Stimulated activated CD4-positive, alpha-beta T cell treated with anti-CD3 and anti-CD28 coated beads, TNF-alpha, amount 100 ng/mL, for 4 hours (primary cell): Measurements from ENCODE around the gene TNS1.
"Not testable (repeated sequence)": the region's sequence is repeated elsewhere in the genome, so short reads cannot be mapped to it uniquely, and the experiment has no call there.

Experiments
- DNase-seq, 3 experiments: peaks; one replicate each; pipeline ENCODE4 v3.0.0-alpha.2; 2020; ENCODE audit warnings: low read depth in 3 of 3

The TNS1 gene

DNA sequence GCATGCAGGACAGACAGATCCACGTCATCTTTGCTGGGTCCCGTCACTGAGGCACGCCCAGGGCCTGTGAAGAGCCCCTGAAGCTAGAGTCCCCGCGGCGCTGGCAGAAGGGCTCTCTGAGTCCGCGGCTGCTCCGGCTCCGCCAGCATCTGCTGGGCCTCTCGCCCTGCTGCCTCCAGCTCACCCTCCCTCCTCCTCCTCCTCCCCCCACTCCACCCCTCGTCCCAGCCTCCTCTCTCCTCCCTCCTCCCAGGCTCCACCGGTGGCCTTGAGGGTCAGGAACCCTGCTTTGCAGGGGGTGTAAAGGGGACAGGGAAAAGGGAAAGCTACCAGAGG is at the start of gene TNS1:
Gene TNS1 (minus strand): TSS at position 151 of the 336 bp plus-strand sequence. CDS start 123 bp downstream, at position 28.
- no peak for DNase-seq

GRCh38 chr2:218051903-218052302 is 49.1 kb upstream of the TNS1 start:
- no peak for DNase-seq

DNA sequence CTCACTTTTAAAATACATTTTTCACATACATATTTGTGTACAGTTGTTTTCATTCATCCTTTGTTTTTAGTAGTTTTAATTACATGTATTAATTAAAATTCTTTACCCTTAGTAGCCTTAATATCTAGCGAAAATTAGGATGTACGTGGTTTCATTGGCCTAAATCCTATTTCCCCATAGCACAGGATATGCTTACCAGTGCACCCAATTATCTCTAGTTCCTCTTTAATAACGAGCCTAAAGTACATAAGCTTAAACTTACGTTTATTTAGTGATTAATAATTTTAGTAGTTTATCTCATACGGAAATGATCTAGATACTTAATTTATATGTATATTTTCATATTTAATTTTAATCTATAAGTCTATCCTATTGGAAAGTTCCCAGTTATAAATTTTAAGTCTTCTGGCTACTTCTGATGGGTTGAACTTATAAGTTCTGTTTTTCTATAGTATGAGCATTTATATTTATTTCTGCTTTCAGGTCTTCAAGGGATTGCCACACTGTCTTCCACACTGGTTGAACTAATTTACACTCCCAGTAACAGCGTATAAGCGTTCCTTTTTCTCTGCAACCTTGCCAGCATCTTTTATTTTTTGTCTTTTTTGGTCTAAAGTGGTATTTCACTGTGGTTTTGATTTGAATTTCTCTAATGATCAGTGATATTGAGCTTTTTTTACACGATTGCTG is 44.9 kb upstream of the TNS1 start:
- DNase-seq: no peak

GRCh38 chr2:218046238-218046637 is 43.4 kb upstream of the TNS1 start:
- DNase-seq: no peak

- DNase-seq: not testable (repeated sequence)
These were observed 41.8 kb upstream of the TNS1 start for GRCh38 chr2:218044599-218044998.

DNA sequence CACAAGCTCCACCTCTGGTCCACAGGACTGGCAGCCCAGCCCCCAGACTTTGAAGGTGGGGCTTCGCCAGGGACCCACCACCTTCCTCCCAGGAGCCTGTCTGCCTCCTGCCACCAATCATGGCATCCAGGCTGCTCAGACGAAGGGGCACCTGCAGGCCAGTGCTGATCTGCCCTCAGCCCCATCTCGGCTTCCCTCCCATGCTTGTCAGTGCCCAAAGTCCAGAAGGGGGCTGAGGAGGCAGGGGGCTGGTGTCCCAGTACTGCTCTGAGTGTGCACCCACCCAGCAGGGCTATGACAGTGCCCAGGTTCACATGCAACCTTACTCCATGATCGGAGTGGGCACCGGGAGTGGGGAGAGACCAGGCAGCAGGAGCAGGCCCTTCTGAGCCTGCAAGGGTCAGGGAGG is 40.9 kb upstream of the TNS1 start:
- DNase-seq: no peak

- no peak for DNase-seq
These were observed 40.3 kb upstream of the TNS1 start for GRCh38 chr2:218043100-218043499.

GRCh38 chr2:218041302-218042168 is 38.7 kb upstream of the TNS1 start:
- no peak for DNase-seq

GRCh38 chr2:218040883-218041282 is 38.1 kb upstream of the TNS1 start:
- no peak for DNase-seq

DNA sequence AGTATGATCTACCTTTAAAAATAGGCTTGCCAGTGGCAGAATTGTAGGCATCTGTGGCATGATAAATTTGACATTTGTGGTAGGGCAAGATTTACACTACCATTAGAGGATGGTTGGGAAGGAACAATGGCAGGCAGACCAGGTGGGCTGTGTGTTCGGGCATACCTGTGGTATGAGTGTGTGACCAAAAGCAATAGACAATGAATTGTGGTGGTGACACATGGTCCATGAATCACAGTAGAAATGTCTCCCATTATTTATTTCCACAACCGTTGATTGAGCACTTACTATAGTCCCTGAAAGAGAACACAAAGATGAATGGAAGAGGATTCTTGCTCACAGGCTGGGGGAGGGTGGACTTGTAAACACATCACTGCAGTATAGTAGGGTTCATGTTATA is 36.4 kb upstream of the TNS1 start:
- no peak for DNase-seq

GRCh38 chr2:218036371-218036770 is 33.6 kb upstream of the TNS1 start:
- no peak for DNase-seq

DNA sequence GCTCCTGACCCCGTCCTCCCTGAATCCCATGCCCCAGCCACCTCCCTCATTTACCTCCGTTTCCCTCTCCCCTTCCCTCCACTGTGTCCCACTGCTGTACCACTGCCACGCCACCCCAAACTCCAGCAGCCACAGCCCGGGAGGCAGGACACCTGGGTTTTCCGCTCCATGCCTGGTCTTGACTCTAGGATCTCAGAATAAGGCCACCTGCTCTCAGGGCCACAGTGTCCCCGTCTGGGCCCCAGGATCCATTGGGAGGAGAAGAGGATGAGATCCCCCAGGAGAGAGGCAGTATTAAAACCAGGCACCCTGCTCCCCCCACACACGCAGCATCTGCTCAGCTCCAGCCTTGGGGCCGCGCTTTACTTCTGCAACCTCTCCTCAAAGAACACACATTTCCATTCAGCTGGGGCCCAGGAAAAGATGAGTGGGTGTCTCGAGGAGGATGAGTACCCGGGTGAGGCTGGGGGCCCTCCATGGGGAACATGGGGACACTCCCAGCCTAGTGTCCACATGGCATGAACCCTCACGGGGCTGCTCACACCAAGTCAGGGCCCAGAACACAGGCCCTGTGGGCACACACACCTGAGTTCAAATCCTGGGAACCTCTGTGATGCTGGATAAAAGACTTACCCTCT is 32.8 kb upstream of the TNS1 start:
- no peak for DNase-seq

GRCh38 chr2:218034497-218035213 is 31.9 kb upstream of the TNS1 start:
- peak; percentile 37 to 52 (median 48) for DNase-seq

- no peak for DNase-seq
These were observed 31.0 kb upstream of the TNS1 start for GRCh38 chr2:218033590-218034496.

DNA sequence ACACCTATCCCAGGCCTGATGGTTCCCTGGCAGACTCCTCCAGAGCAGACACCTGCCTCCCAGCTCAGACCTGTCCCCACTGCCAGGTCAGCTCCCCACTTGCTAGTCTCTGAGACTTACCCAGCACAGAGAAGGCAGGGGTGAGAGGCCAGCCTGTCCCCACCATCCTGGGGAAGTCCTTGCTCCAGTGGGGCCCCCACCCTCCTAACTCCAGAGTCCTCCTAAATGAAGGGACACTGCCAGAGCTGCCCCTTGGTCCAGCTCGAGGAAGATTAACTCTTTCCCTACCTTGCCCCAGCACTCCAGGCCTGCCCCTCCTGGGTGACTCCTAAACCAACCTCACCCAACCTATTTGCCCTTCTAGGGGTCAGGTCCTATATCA is 30.4 kb upstream of the TNS1 start:
- DNase-seq: no peak

GRCh38 chr2:218032336-218033171 is 29.8 kb upstream of the TNS1 start:
- no peak for DNase-seq

GRCh38 chr2:218031771-218032257 is 29.0 kb upstream of the TNS1 start:
- no peak for DNase-seq

- DNase-seq: no peak
These were observed 28.5 kb upstream of the TNS1 start for GRCh38 chr2:218031261-218031660.

DNA sequence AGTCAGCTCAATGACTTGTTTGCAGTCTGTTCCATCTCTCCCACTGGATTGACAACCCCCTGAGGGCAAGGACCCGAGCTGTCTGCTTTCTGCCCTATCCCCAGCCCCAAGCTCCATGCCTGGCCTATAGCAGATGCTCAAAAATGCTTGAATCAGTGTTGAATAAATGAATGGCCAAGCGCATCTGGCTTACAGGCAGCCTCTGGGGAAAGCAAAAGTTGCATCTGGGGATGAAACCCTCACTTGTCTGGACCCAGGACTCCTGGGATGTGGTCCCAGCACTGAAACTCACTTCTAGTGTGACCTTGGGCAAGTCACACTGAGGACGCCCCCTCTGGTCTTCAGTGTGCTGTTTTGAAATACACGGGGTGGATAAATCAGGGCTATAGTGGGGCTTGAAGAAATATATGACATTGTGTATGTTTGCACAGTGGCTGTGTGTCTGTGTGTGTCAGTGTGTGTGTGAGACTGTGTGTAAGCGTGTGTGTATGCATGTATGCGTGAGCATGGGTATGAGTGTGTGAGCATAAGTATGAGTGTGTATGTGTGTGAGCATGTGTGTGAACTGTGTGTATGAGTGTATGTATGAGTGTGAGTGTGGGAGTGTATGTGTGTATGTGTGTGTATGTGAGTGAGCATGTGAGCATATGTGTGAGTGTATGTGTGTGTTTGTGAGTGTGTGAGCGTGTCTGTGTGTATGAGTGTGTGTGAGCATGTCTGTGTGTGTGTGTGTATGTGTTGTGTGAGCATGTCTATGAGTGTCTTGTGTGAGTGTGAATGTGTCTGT is 27.8 kb upstream of the TNS1 start:
- no peak for DNase-seq
